Activated CD4-positive, alpha-beta T cell treated with anti-CD3 and anti-CD28 coated beads, Interleukin-2, amount 50 U/mL, for 24 hours (primary cell): ENCODE data around the gene SLC39A12.
"Not testable (repeated sequence)": the region's sequence is repeated elsewhere in the genome, so short reads cannot be mapped to it uniquely, and the experiment has no call there.

Experiments
- DNase-seq, 2 donors: peaks; one replicate each; pipeline ENCODE4 v3.0.0-alpha.2; 2020; ENCODE audit warnings: low read depth in 1 of 2, low spot score in 1 of 2

The SLC39A12 gene

GRCh38 chr10:17951868-17952371 is at the start of gene SLC39A12:
Gene SLC39A12, plus strand, starts transcription at chr10:17951918. Its CDS starts 1,359 bp downstream, at chr10:17953277.
- DNase-seq: no peak

GRCh38 chr10:17904564-17904963 is 47.2 kb upstream of the SLC39A12 start:
- no peak for DNase-seq

- no peak for DNase-seq
These were observed 46.2 kb upstream of the SLC39A12 start for GRCh38 chr10:17905491-17905890.

GRCh38 chr10:17906002-17906401 is 45.7 kb upstream of the SLC39A12 start:
- DNase-seq: no peak

- DNase-seq: no peak
These were observed 44.1 kb upstream of the SLC39A12 start for GRCh38 chr10:17907641-17908040.

- DNase-seq: no peak
These were observed 41.5 kb upstream of the SLC39A12 start for GRCh38 chr10:17910125-17910789.

- no peak for DNase-seq
These were observed 39.0 kb upstream of the SLC39A12 start for GRCh38 chr10:17912754-17913153.

- DNase-seq: no peak
These were observed 38.1 kb upstream of the SLC39A12 start for GRCh38 chr10:17913604-17914003.

GRCh38 chr10:17914169-17915045 is 37.3 kb upstream of the SLC39A12 start:
- no peak for DNase-seq

GRCh38 chr10:17915181-17915580 is 36.5 kb upstream of the SLC39A12 start:
- no peak for DNase-seq

- no peak for DNase-seq
These were observed 33.4 kb upstream of the SLC39A12 start for GRCh38 chr10:17918187-17918903.

- no peak for DNase-seq
These were observed 30.3 kb upstream of the SLC39A12 start for GRCh38 chr10:17921378-17921777.

GRCh38 chr10:17923728-17924127 is 28.0 kb upstream of the SLC39A12 start:
- no peak for DNase-seq

GRCh38 chr10:17943033-17943745 is 8.5 kb upstream of the SLC39A12 start:
- DNase-seq: no peak

GRCh38 chr10:17950269-17950668 is 1.4 kb upstream of the SLC39A12 start:
- not testable (repeated sequence) for DNase-seq

GRCh38 chr10:17950726-17951125 is 992 bp upstream of the SLC39A12 start:
- DNase-seq: no peak

GRCh38 chr10:17954372-17954771 is 2.7 kb downstream of the SLC39A12 start:
- DNase-seq: not testable (repeated sequence)

- no peak for DNase-seq
These were observed 3.1 kb downstream of the SLC39A12 start for GRCh38 chr10:17954861-17955260.

- no peak for DNase-seq
These were observed 6.3 kb downstream of the SLC39A12 start for GRCh38 chr10:17958049-17958448.

- DNase-seq: no peak
These were observed 8.2 kb downstream of the SLC39A12 start for GRCh38 chr10:17959870-17960269.
